Measurements from ENCODE around the gene GPC3.

- TF ChIP-seq CTCF (IDR thresholded peaks at IDR 0.05): no peak
- no peak for TF ChIP-seq ZFX (IDR thresholded peaks at IDR 0.05; ENCODE audit: borderline replicate concordance)
Observed at GRCh38 chrX:133749370-133749769, 236.0 kb downstream of the GPC3 start.
